WI38 (cell line): ENCODE measurements around the gene PROK1.

ENCODE experiments used
- H3K4me3 ChIP-seq: 2 replicates; pipeline ENCODE4 v1.5.1; 2011; ENCODE audit warnings: low read depth, mild to moderate bottlenecking, control low read depth, low read length
- TF ChIP-seq, protein P1 (sequence below): IDR thresholded peaks from 2 replicates; pipeline ENCODE4 v1.5.1; 2012; ENCODE audit warnings: low read depth, mild to moderate bottlenecking, control low read depth, low read length

Gene PROK1

DNA sequence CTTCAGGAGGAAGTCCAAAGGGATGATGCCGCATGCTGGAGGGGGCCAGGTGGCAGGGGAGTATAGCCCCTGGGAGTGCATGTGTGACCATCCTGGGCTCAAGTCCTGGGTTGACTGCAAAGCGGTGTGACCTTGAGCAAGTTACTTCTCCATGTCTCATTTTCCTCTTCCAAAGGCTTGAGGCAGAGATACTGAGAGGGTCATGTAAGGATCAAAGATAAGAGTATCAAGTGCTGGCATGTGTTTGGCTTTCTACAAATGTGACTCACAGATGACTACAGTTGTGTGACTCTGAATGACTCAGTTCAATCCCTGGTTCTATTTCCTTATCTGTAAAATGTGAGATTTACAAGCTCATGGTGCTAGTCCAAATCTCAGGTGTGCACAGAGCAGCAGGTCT lies 26.1 kb downstream of the PROK1 start:
- H3K4me3 ChIP-seq: no peak overlapping the region
- TF ChIP-seq, protein P1, sequence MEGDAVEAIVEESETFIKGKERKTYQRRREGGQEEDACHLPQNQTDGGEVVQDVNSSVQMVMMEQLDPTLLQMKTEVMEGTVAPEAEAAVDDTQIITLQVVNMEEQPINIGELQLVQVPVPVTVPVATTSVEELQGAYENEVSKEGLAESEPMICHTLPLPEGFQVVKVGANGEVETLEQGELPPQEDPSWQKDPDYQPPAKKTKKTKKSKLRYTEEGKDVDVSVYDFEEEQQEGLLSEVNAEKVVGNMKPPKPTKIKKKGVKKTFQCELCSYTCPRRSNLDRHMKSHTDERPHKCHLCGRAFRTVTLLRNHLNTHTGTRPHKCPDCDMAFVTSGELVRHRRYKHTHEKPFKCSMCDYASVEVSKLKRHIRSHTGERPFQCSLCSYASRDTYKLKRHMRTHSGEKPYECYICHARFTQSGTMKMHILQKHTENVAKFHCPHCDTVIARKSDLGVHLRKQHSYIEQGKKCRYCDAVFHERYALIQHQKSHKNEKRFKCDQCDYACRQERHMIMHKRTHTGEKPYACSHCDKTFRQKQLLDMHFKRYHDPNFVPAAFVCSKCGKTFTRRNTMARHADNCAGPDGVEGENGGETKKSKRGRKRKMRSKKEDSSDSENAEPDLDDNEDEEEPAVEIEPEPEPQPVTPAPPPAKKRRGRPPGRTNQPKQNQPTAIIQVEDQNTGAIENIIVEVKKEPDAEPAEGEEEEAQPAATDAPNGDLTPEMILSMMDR: no peak

DNA sequence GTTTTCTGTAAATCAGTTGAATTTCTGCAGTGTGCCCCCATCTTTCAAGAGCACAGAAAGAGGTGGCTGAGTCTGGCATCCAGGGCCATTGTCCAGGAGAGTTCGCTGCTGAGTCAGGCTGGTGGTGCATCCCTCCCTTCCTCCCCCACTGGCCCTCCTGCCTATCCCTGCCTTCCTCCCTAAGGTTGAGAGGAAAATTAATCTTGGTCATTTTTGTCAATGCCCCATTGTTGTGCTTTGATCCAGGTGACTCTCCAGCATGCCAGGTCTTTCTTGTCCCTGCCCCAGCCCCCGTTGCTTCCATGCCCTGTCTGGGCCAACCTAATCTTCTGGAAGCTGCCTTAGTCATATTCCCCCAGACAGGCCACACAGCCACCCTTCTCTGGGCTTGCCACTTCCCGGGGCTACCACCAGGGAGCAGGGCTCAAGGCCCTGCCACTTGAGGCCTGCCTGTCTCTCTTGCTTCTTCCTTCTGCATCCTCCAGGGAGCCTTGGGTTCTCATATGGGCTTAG lies 26.6 kb downstream of the PROK1 start:
- H3K4me3 ChIP-seq: no peak overlapping the region
- TF ChIP-seq, protein P1: no peak

DNA sequence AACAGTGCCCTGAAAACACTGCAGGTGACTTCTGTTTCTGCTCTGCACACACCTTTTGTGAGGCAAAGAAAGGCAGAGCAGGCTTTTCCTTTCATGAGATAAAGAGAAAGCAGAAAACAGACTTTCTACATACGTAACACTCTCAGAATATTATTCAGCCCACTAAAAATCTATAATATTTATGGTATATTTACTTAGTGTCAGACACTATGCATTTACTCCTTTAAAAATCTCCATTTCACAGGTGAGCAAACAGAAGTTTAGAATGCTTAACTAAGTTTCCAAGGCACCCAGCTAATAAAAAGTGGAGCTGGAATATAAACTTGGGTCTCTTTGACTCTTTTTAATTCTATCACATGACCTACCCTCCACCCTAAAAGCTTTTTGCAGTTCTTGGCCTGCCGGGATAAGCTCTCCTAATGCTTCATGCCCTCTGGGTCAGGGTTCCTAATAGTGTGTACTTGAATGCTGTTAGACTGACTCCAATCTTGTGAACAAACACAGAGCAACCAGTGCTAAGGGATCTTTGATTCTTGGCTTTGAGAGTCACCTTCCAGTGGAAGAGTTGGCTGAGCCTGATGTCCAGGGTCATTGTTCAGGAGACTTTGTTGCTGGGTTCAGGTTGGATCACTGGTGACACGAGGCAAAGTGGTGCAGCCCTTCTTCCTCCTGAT lies 27.2 kb downstream of the PROK1 start:
- H3K4me3 ChIP-seq: no peak overlapping the region

DNA sequence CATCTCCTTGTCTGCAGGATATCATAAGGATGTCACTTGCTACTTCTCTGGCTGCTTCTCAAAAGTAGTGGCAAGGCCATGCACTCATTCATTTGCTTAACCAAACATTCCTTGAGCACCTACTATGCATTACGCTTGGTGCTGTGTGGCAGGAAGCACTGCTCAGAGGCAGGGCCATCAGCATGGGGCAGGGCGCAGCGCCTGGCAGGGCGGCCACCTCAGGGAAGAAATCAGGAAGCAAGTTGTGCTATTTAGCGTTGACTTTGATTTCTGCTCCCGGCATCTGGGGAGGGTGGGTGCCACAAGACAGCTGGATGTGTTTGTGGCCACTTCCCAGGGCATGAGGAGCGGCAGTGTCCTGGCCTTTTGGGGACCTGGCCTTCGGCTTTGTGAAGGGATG lies 27.9 kb downstream of the PROK1 start:
- TF ChIP-seq, protein P1: no peak
- no peak overlapping the region for H3K4me3 ChIP-seq

More for the DNA sequence above, 27.2 kb downstream of the PROK1 start:
- TF ChIP-seq, protein P1: no peak

DNA sequence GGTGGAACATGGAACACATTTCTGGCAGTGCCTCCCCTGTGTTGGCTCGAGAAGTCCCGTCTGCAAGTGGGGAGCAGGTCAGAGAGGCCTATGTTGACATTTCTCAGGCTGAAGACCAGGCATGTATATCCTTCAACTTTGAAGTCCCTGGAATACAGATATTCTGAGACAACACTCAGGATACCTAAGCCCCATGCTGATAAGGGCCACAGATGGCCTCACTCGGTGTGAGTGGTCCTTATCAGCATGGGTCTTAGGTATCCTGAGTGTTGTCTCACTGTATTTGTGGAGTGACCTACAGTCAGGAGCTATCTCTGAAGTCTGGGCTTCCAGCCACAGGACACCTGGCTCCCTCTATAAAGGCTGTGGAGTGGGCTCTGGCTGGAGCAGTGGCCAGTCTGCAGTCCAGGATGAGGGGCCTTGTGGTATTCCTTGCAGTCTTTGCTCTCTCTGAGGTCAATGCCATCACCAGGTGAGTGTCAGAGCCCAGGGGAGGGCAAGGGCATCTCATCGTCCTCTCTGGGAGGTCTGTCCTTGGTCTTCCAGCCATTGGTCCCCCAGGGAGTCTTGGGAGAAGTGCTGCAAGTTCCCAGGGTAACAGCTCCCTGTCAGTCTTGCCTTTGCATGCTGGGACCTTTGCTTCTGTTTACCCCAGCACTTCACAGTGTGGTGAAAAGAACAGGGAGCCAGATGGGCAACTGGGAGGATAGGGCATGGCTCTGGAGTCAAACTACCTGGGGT lies 29.6 kb downstream of the PROK1 start:
- TF ChIP-seq, protein P1: no peak
- H3K4me3 ChIP-seq: no peak overlapping the region

DNA sequence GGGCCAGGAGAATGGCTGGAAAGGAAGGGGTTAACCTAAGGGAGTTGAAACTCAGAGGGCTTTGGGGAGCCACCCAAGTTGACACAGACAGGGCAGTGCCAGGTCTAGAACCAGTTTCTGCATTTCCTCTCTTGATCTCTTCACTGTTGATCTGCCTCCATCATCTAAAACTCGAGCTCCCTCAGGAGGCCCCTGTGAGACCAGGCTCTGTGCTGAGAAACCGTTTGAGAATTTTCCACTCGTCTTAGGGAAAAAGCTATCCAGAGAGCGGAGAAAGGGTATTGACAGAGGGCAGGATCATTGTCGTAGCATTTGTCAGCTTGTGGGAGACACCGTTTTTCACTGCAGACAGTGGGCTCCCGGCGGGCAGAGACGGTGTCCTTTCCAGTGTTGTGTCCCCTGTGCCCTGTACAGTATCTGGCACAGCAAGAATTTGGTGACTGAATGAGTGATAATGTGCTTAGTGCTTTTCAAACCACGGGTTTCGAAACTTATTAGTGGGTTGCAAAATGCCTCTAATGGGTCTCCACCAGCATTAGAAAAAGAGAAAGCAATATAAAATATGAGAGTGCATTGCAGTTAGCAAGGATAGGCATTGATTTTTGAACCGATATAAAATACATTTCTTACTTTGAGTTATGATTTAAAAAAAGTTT lies 31.1 kb downstream of the PROK1 start:
- TF ChIP-seq, protein P1: no peak
- H3K4me3 ChIP-seq: no peak overlapping the region
